Kidney (tissue), 14 donors: ENCODE data around the gene MBNL3. TPM values are rescaled to one million over a fixed set of nuclear protein-coding genes. Genes with fewer than 3 reads are reported as not detected.

Experiments used
- DNase-seq, 5 donors: peaks; one replicate each; pipeline ENCODE4 v3.0.0-alpha.2; 2013 to 2020
- FAIRE-seq: peaks from 2 replicates; lab custom pipeline; 2012; peaks lifted over from hg19 to GRCh38; lab: Jason Lieb, UNC
- H3K27ac ChIP-seq, 2 donors: one replicate each; pipeline ENCODE4 v1.7.0; 2013; ENCODE audit warnings: low read depth in 2 of 2, low read length in 2 of 2, inconsistent platforms in 1 of 2
- H3K27me3 ChIP-seq: one replicate; pipeline ENCODE4 v1.7.1; 2013; ENCODE audit warnings: low read length, inconsistent platforms; ENCODE audit not compliant: control insufficient read depth, insufficient read depth
- H3K36me3 ChIP-seq, 3 donors: one replicate each; pipeline versions ENCODE4 v1.7.0 to v1.7.1; 2013; ENCODE audit warnings: low read length in 3 of 3, control low read depth in 1 of 3, inconsistent platforms in 1 of 3; ENCODE audit not compliant: insufficient read depth in 3 of 3, control insufficient read depth in 2 of 3
- H3K4me1 ChIP-seq, 3 donors: one replicate each; pipeline versions ENCODE4 v1.7.0 to v1.7.1; 2013; ENCODE audit warnings: low read length in 3 of 3, inconsistent platforms in 1 of 3, low read depth in 1 of 3; ENCODE audit not compliant: control insufficient read depth in 2 of 3, insufficient read depth in 2 of 3
- H3K4me3 ChIP-seq, 3 donors: one replicate each; pipeline versions ENCODE4 v1.7.0 to v1.8.1; 2013; ENCODE audit warnings: low read length in 3 of 3, control low read depth in 1 of 3, inconsistent platforms in 1 of 3
- H3K9ac ChIP-seq, 3 donors: one replicate each; pipeline versions ENCODE4 v1.7.0 to v1.7.1; 2013; ENCODE audit warnings: low read length in 3 of 3, control low read depth in 1 of 3, inconsistent platforms in 1 of 3
- H3K9me3 ChIP-seq, 3 donors: one replicate each; pipeline versions ENCODE4 v1.7.0 to v1.7.1; 2013; ENCODE audit warnings: low read length in 3 of 3, control low read depth in 1 of 3, inconsistent platforms in 1 of 3; ENCODE audit not compliant: control insufficient read depth in 2 of 3, insufficient read depth in 1 of 3
- CTCF ChIP-seq: IDR thresholded peaks from 3 replicates; pipeline ENCODE4 v1.5.1; 2012; ENCODE audit warnings: mild to moderate bottlenecking, moderate library complexity, borderline replicate concordance; ENCODE audit not compliant: insufficient read depth; ENCODE audit errors: extremely low read depth
- intact Hi-C: fragments of 100-400 bp; cut with DNase I; formaldehyde crosslinking; loops from one replicate; pipeline ENCODE4 v1.11.1; 2022
- polyA plus RNA-seq: library from polyadenylated mRNA; stranded (reverse); fragments of 350-450 nt; fragmentation: Illumina TruSeq; extraction: RNeasy Lipid Tissue Mini Kit (QIAGEN cat#74804); gene quantifications from one replicate; pipeline ENCODE4 v1.2.3, GENCODE V29; 2014; ENCODE audit warnings: low read depth, low replicate concordance; ENCODE audit not compliant: insufficient read depth
- total RNA-seq: library from RNA; stranded (reverse); fragmentation: NEBNext Ultra II Directional; extraction: Animal tissue kit (Norgen Biotek cat#: 25700); gene quantifications from one replicate; pipeline ENCODE4 v1.2.1, GENCODE V29; 2021
- donor health status: control.
- donor health status: control.
- donor health status: control.
- donor health status: control.
- donor health status: control.
- donor health status: DM: yes; HTN: yes; CAD: no.
- donor health status: Normal renal cell carcinoma (clear cell type).

MBNL3 gene
- total and polyA plus RNA-seq, 2 donors from 2014 or later, result 3.3 to 34.5 TPM

- H3K27ac ChIP-seq, result no peak overlapping the region
- peaks cover 5% of the 10 kb centered on the region for H3K27me3 ChIP-seq
- no peaks in the 10 kb centered on the region for H3K9me3 ChIP-seq
- FAIRE-seq (no peak), DNase-seq (no peak)
- TF ChIP-seq CTCF, result no peak
- no peaks in the 10 kb centered on the region for H3K36me3 ChIP-seq
- no peak overlapping the region for H3K4me3 ChIP-seq
- H3K9ac ChIP-seq, result no peak overlapping the region
- intact Hi-C loops, result no loop called here
- no peaks in the 10 kb centered on the region for H3K4me1 ChIP-seq
Observed at GRCh38 chrX:132367314-132367713, 121.5 kb downstream of the MBNL3 start.

- TF ChIP-seq CTCF, result no peak
- Histone ChIP-seq H3K4me3 (no peak overlapping the region), H3K9me3 (no peaks in the 10 kb centered on the region), H3K36me3 (no peaks in the 10 kb centered on the region), H3K27ac (no peak overlapping the region), H3K4me1 (no peaks in the 10 kb centered on the region), H3K9ac (no peak overlapping the region), H3K27me3 (peaks cover 5% of the 10 kb centered on the region)
- FAIRE-seq, result no peak
- no peak for DNase-seq
- intact Hi-C loops, result no loop called here
Observed at GRCh38 chrX:132365490-132365889, 123.3 kb downstream of the MBNL3 start.

- Histone ChIP-seq H3K27me3 (peaks cover 4% of the 10 kb centered on the region), H3K4me1 (no peaks in the 10 kb centered on the region), H3K9me3 (no peaks in the 10 kb centered on the region), H3K36me3 (no peaks in the 10 kb centered on the region), H3K9ac (no peak overlapping the region), H3K27ac (no peak overlapping the region), H3K4me3 (no peak overlapping the region)
- intact Hi-C loops, result no loop called here
- DNase-seq, result no peak
- FAIRE-seq, result no peak
- no peak for TF ChIP-seq CTCF
Observed at GRCh38 chrX:132364313-132364712, 124.5 kb downstream of the MBNL3 start.

- FAIRE-seq, result no peak
- no peaks in the 10 kb centered on the region for H3K4me1 ChIP-seq
- DNase-seq, result no peak
- no peaks in the 10 kb centered on the region for H3K36me3 ChIP-seq
- no peak overlapping the region for H3K4me3 ChIP-seq
- no peak overlapping the region for H3K9ac ChIP-seq
- no peaks in the 10 kb centered on the region for H3K9me3 ChIP-seq
- no peak overlapping the region for H3K27ac ChIP-seq
- no peak for TF ChIP-seq CTCF
- no peaks in the 10 kb centered on the region for H3K27me3 ChIP-seq
- intact Hi-C loops, result no loop called here
Observed at GRCh38 chrX:132353430-132353829, 135.4 kb downstream of the MBNL3 start.
